Measurements from ENCODE around the gene PIEZO1. TPM values are rescaled to one million over a fixed set of nuclear protein-coding genes. Genes with fewer than 3 reads are reported as not detected.

PIEZO1 gene
- total and polyA plus RNA-seq, 2 experiments from 2014 or later = 30.4 to 70.1 TPM

DNA sequence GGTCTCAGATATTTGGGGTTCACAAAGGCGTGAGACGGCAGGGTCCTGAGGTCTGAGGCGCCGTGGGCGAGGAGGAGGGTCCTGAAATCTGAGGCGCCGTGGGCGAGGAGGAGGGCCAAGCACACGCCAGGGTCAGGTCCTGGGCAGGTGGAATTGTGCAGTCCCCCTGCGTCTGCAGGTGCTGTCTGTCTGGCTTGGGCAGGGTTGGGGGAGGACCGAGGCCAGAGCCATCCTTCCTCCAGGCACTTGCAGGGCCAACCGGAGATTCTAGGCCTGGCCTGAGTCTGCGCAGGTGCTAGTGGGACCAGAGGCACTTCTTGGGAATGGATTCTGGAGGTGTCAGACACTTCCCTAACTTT, 29.1 kb upstream of the PIEZO1 start:
- DNase-seq (ENCODE audit: low spot score) = no peak
- H3K9me3 Mint-ChIP-seq = no peaks in the 10 kb centered on the region
- Histone ChIP-seq H3K4me2 (no peak overlapping the region), H3K4me3 (no peak overlapping the region), H3K4me1 (ENCODE audit: insufficient read depth) (no peaks in the 10 kb centered on the region; the same call in 1 of the 2 replicates), H3K79me2 (replicated peaks; ENCODE audit: insufficient read depth) (peaks cover 13% of the 10 kb centered on the region), H2AFZ (no peak overlapping the region), H3K36me3 (ENCODE audit: insufficient read depth) (peaks cover 7% of the 10 kb centered on the region), H3K9me2 (ENCODE audit: insufficient read depth) (no peaks in the 10 kb centered on the region), H3K27me3 (ENCODE audit: insufficient read depth) (no peaks in the 10 kb centered on the region), H3F3A (replicated peaks; ENCODE audit: low read depth) (peaks cover 23% of the 10 kb centered on the region), H4K20me1 (replicated peaks; ENCODE audit: insufficient read depth) (no peaks in the 10 kb centered on the region; the same call in 1 of the 2 replicates), H3K27ac (ENCODE audit: low read depth) (0 out of 2 replicates have a peak overlapping the region, but pooled peaks have one; percentile 19)
- ATAC-seq = no peak
- H3K4me3 Mint-ChIP-seq = peak overlapping the region; percentile 29; the same call in 1 of the 3 replicates
- H3K27ac Mint-ChIP-seq = no peak overlapping the region; the same call in 1 of the 2 replicates
- TF ChIP-seq EZH2phosphoT487 (IDR thresholded peaks at IDR 0.05; ENCODE audit: unreplicated experiment) = no peak
- TF ChIP-seq, protein P1, sequence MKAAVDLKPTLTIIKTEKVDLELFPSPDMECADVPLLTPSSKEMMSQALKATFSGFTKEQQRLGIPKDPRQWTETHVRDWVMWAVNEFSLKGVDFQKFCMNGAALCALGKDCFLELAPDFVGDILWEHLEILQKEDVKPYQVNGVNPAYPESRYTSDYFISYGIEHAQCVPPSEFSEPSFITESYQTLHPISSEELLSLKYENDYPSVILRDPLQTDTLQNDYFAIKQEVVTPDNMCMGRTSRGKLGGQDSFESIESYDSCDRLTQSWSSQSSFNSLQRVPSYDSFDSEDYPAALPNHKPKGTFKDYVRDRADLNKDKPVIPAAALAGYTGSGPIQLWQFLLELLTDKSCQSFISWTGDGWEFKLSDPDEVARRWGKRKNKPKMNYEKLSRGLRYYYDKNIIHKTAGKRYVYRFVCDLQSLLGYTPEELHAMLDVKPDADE (IDR thresholded peaks at IDR 0.05) = no peak
- peaks cover 18% of the 10 kb centered on the region for H3K36me3 Mint-ChIP-seq (ENCODE audit: low read depth)
- peaks cover 23% of the 10 kb centered on the region for H3K27me3 Mint-ChIP-seq (ENCODE audit: insufficient read depth, low read depth, poor library complexity)
- H3K4me1 Mint-ChIP-seq = peaks cover 15% of the 10 kb centered on the region; the same call in 2 of the 3 replicates

GRCh38 chr16:88813269-88814143, 28.5 kb upstream of the PIEZO1 start:
- H3K4me1 Mint-ChIP-seq = peaks cover 13% of the 10 kb centered on the region; the same call in 2 of the 3 replicates
- H3K27ac Mint-ChIP-seq = no peak overlapping the region; the same call in 1 of the 2 replicates
- Histone ChIP-seq H3K4me1 (ENCODE audit: insufficient read depth) (no peaks in the 10 kb centered on the region; the same call in 1 of the 2 replicates), H2AFZ (no peak overlapping the region), H3F3A (replicated peaks; ENCODE audit: low read depth) (peaks cover 26% of the 10 kb centered on the region), H3K4me3 (no peak overlapping the region), H4K20me1 (replicated peaks; ENCODE audit: insufficient read depth) (no peaks in the 10 kb centered on the region; the same call in 1 of the 2 replicates), H3K36me3 (ENCODE audit: insufficient read depth) (peaks cover 12% of the 10 kb centered on the region), H3K9me2 (ENCODE audit: insufficient read depth) (no peaks in the 10 kb centered on the region), H3K79me2 (replicated peaks; ENCODE audit: insufficient read depth) (peaks cover 13% of the 10 kb centered on the region), H3K27me3 (ENCODE audit: insufficient read depth) (no peaks in the 10 kb centered on the region), H3K27ac (ENCODE audit: low read depth) (0 out of 2 replicates have a peak overlapping the region, but pooled peaks have one; percentile 19), H3K4me2 (no peak overlapping the region; the same call in 1 of the 2 replicates)
- 0 out of 3 replicates have a peak, but pooled peaks cover under 1% of the 10 kb centered on the region for H3K9me3 Mint-ChIP-seq
- ATAC-seq (no peak), DNase-seq (ENCODE audit: low spot score) (no peak)
- H3K27me3 Mint-ChIP-seq (ENCODE audit: insufficient read depth, low read depth, poor library complexity) = peaks cover 28% of the 10 kb centered on the region
- H3K36me3 Mint-ChIP-seq (ENCODE audit: low read depth) = peaks cover 24% of the 10 kb centered on the region
- peak overlapping the region; percentile 29; the same call in 2 of the 3 replicates for H3K4me3 Mint-ChIP-seq
- TF ChIP-seq, protein P2, sequence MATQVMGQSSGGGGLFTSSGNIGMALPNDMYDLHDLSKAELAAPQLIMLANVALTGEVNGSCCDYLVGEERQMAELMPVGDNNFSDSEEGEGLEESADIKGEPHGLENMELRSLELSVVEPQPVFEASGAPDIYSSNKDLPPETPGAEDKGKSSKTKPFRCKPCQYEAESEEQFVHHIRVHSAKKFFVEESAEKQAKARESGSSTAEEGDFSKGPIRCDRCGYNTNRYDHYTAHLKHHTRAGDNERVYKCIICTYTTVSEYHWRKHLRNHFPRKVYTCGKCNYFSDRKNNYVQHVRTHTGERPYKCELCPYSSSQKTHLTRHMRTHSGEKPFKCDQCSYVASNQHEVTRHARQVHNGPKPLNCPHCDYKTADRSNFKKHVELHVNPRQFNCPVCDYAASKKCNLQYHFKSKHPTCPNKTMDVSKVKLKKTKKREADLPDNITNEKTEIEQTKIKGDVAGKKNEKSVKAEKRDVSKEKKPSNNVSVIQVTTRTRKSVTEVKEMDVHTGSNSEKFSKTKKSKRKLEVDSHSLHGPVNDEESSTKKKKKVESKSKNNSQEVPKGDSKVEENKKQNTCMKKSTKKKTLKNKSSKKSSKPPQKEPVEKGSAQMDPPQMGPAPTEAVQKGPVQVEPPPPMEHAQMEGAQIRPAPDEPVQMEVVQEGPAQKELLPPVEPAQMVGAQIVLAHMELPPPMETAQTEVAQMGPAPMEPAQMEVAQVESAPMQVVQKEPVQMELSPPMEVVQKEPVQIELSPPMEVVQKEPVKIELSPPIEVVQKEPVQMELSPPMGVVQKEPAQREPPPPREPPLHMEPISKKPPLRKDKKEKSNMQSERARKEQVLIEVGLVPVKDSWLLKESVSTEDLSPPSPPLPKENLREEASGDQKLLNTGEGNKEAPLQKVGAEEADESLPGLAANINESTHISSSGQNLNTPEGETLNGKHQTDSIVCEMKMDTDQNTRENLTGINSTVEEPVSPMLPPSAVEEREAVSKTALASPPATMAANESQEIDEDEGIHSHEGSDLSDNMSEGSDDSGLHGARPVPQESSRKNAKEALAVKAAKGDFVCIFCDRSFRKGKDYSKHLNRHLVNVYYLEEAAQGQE (IDR thresholded peaks at IDR 0.05; ENCODE audit: unreplicated experiment) = no peak
- TF ChIP-seq JUNB (IDR thresholded peaks at IDR 0.05; ENCODE audit: unreplicated experiment) (no peak), CTCF (conservative IDR thresholded peaks at IDR 0.05; ENCODE audit: low read depth in 2 of 2) (no peak), EZH2phosphoT487 (IDR thresholded peaks at IDR 0.05; ENCODE audit: unreplicated experiment) (no peak), EZH2 (IDR thresholded peaks at IDR 0.05; ENCODE audit: low read depth, unreplicated experiment) (no peak)
- TF ChIP-seq, protein P1 (IDR thresholded peaks at IDR 0.05) = no peak

Data from GM23338 (cell line).